ENCODE measurements around the gene ACOX3.

GRCh38 chr4:8477676-8478075 lies 37.2 kb upstream of the ACOX3 start:
- no peak for TF ChIP-seq CTCF (conservative IDR thresholded peaks at IDR 0.05; ENCODE audit: low read depth, low read length)
- no peak for TF ChIP-seq EZH2phosphoT487 (IDR thresholded peaks at IDR 0.05; ENCODE audit: borderline replicate concordance, low read length)
